ENCODE measurements around the gene PDE8B.

Gene PDE8B

GRCh38 chr5:77256406-77256805 is 45.9 kb downstream of the PDE8B start:
- Histone ChIP-seq H2BK5ac (ENCODE audit: low read length) (no peak overlapping the region), H3K4ac (ENCODE audit: low read length) (no peak overlapping the region), H3K27me3 (ENCODE audit: control insufficient read depth in 3 of 3, insufficient read depth in 3 of 3, low read depth in 1 of 3, low read length in 3 of 3) (peaks cover 0 to 9% (median 0%) of the 10 kb centered on the region in 3 experiments), H2BK12ac (ENCODE audit: low read length) (no peak overlapping the region), H2BK120ac (ENCODE audit: low read depth, low read length) (no peak overlapping the region), H3K14ac (ENCODE audit: low read length) (no peak overlapping the region), H3K9ac (ENCODE audit: low read depth, low read length, poor library complexity) (no peak overlapping the region), H3K23ac (ENCODE audit: low read depth, low read length, poor library complexity) (no peak overlapping the region), H2AFZ (ENCODE audit: low read length) (no peak overlapping the region), H4K91ac (ENCODE audit: low read depth, low read length, poor library complexity) (no peak overlapping the region), H3K18ac (ENCODE audit: low read length) (no peak overlapping the region), H3K4me3 (ENCODE audit: low read length in 2 of 2) (no peak overlapping the region), H3K4me2 (ENCODE audit: insufficient read depth, low read length, poor library complexity, severe bottlenecking) (no peak overlapping the region), H3K27ac (replicated peaks; ENCODE audit: low read length) (no peak overlapping the region), H2BK15ac (ENCODE audit: low read length) (no peak overlapping the region), H3K4me1 (ENCODE audit: control insufficient read depth in 2 of 2, insufficient read depth in 1 of 2, low read depth in 1 of 2, low read length in 2 of 2) (peaks cover 0 to 2% of the 10 kb centered on the region in 2 donors), H3K9me3 (replicated peaks in 1 of 2; ENCODE audit: control insufficient read depth in 2 of 2, insufficient read depth in 1 of 2, low read depth in 1 of 2, low read length in 2 of 2) (no peaks in the 10 kb centered on the region), H2AK5ac (ENCODE audit: low read depth, low read length) (no peak overlapping the region), H4K8ac (ENCODE audit: low read depth, low read length) (no peak overlapping the region), H3K79me1 (ENCODE audit: low read depth, low read length) (no peaks in the 10 kb centered on the region), H3K36me3 (replicated peaks in 1 of 2; ENCODE audit: control insufficient read depth in 2 of 2, insufficient read depth in 2 of 2, low read length in 2 of 2) (no peaks in the 10 kb centered on the region)
- DNase-seq (ENCODE audit: low spot score): no peak
- WGBS, 2 donors (ENCODE audit: extremely low coverage in 2 of 2, insufficient read length in 2 of 2, insufficient replicate concordance in 1 of 2): no CpG with 5 or more reads among the region's 1 CpG

DNA sequence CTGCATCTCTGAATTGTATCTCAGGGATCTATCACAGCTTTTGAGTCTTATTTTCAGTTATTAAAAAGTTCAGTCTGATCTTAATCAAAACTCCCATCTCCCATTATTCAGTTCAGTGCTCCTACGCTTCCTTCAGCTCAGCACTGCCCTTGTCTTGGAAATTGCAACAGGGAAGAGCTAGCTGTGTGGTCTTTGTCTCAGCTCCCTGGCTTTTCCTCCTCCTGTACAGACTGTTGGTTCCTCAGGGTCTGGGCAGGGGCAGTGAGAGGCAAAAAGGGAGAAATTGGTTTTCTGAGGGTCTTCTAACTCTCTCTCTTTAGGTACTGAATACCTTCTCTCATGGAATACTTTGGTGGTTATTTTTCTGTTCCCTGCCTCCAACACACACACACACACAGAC is 48.2 kb downstream of the PDE8B start:
- Histone ChIP-seq H2AK5ac (ENCODE audit: low read depth, low read length) (no peak overlapping the region), H3K4me1 (ENCODE audit: control insufficient read depth in 2 of 2, insufficient read depth in 1 of 2, low read depth in 1 of 2, low read length in 2 of 2) (peaks cover 0 to 2% of the 10 kb centered on the region in 2 donors), H3K18ac (ENCODE audit: low read length) (no peak overlapping the region), H3K9ac (ENCODE audit: low read depth, low read length, poor library complexity) (no peak overlapping the region), H2BK5ac (ENCODE audit: low read length) (no peak overlapping the region), H4K91ac (ENCODE audit: low read depth, low read length, poor library complexity) (no peak overlapping the region), H3K9me3 (replicated peaks in 1 of 2; ENCODE audit: control insufficient read depth in 2 of 2, insufficient read depth in 1 of 2, low read depth in 1 of 2, low read length in 2 of 2) (no peaks in the 10 kb centered on the region), H4K8ac (ENCODE audit: low read depth, low read length) (no peak overlapping the region), H3K4ac (ENCODE audit: low read length) (no peak overlapping the region), H3K4me2 (ENCODE audit: insufficient read depth, low read length, poor library complexity, severe bottlenecking) (no peak overlapping the region), H3K27me3 (ENCODE audit: control insufficient read depth in 3 of 3, insufficient read depth in 3 of 3, low read depth in 1 of 3, low read length in 3 of 3) (peaks cover 0 to 3% (median 0%) of the 10 kb centered on the region in 3 experiments), H2AFZ (ENCODE audit: low read length) (no peak overlapping the region), H2BK15ac (ENCODE audit: low read length) (no peak overlapping the region), H3K14ac (ENCODE audit: low read length) (no peak overlapping the region), H2BK120ac (ENCODE audit: low read depth, low read length) (no peak overlapping the region), H3K4me3 (ENCODE audit: low read length in 2 of 2) (no peak overlapping the region), H3K36me3 (replicated peaks in 1 of 2; ENCODE audit: control insufficient read depth in 2 of 2, insufficient read depth in 2 of 2, low read length in 2 of 2) (no peaks in the 10 kb centered on the region), H3K23ac (ENCODE audit: low read depth, low read length, poor library complexity) (no peak overlapping the region), H3K79me1 (ENCODE audit: low read depth, low read length) (no peaks in the 10 kb centered on the region), H3K27ac (replicated peaks; ENCODE audit: low read length) (no peak overlapping the region), H2BK12ac (ENCODE audit: low read length) (no peak overlapping the region)
- WGBS, 2 donors (ENCODE audit: extremely low coverage in 2 of 2, insufficient read length in 2 of 2, insufficient replicate concordance in 1 of 2): no CpG with 5 or more reads among the region's 1 CpG
- no peak for DNase-seq (ENCODE audit: low spot score)

- Histone ChIP-seq H3K4me1 (ENCODE audit: control insufficient read depth in 2 of 2, insufficient read depth in 1 of 2, low read depth in 1 of 2, low read length in 2 of 2) (peaks cover 0 to 2% of the 10 kb centered on the region in 2 donors), H3K79me1 (ENCODE audit: low read depth, low read length) (no peaks in the 10 kb centered on the region), H2BK12ac (ENCODE audit: low read length) (no peak overlapping the region), H2BK120ac (ENCODE audit: low read depth, low read length) (no peak overlapping the region), H3K4me2 (ENCODE audit: insufficient read depth, low read length, poor library complexity, severe bottlenecking) (no peak overlapping the region), H3K9me3 (replicated peaks in 1 of 2; ENCODE audit: control insufficient read depth in 2 of 2, insufficient read depth in 1 of 2, low read depth in 1 of 2, low read length in 2 of 2) (no peaks in the 10 kb centered on the region), H3K4me3 (ENCODE audit: low read length in 2 of 2) (no peak overlapping the region), H2BK15ac (ENCODE audit: low read length) (no peak overlapping the region), H3K36me3 (replicated peaks in 1 of 2; ENCODE audit: control insufficient read depth in 2 of 2, insufficient read depth in 2 of 2, low read length in 2 of 2) (no peaks in the 10 kb centered on the region), H2AK5ac (ENCODE audit: low read depth, low read length) (no peak overlapping the region), H3K14ac (ENCODE audit: low read length) (no peak overlapping the region), H3K9ac (ENCODE audit: low read depth, low read length, poor library complexity) (no peak overlapping the region), H2BK5ac (ENCODE audit: low read length) (no peak overlapping the region), H4K8ac (ENCODE audit: low read depth, low read length) (no peak overlapping the region), H3K27me3 (ENCODE audit: control insufficient read depth in 3 of 3, insufficient read depth in 3 of 3, low read depth in 1 of 3, low read length in 3 of 3) (peaks cover 0 to 3% (median 0%) of the 10 kb centered on the region in 3 experiments), H3K4ac (ENCODE audit: low read length) (no peak overlapping the region), H2AFZ (ENCODE audit: low read length) (no peak overlapping the region), H3K18ac (ENCODE audit: low read length) (no peak overlapping the region), H3K23ac (ENCODE audit: low read depth, low read length, poor library complexity) (no peak overlapping the region), H4K91ac (ENCODE audit: low read depth, low read length, poor library complexity) (no peak overlapping the region), H3K27ac (replicated peaks; ENCODE audit: low read length) (no peak overlapping the region)
- DNase-seq (ENCODE audit: low spot score): no peak
Measured at GRCh38 chr5:77259476-77259875, 49.0 kb downstream of the PDE8B start.

GRCh38 chr5:77262697-77263096 is 52.2 kb downstream of the PDE8B start:
- Histone ChIP-seq H4K8ac (ENCODE audit: low read depth, low read length) (no peak overlapping the region), H2AK5ac (ENCODE audit: low read depth, low read length) (no peak overlapping the region), H2BK12ac (ENCODE audit: low read length) (no peak overlapping the region), H3K9ac (ENCODE audit: low read depth, low read length, poor library complexity) (no peak overlapping the region), H3K4me2 (ENCODE audit: insufficient read depth, low read length, poor library complexity, severe bottlenecking) (no peak overlapping the region), H3K4ac (ENCODE audit: low read length) (no peak overlapping the region), H3K27ac (replicated peaks; ENCODE audit: low read length) (no peak overlapping the region), H3K9me3 (replicated peaks in 1 of 2; ENCODE audit: control insufficient read depth in 2 of 2, insufficient read depth in 1 of 2, low read depth in 1 of 2, low read length in 2 of 2) (no peaks in the 10 kb centered on the region), H3K14ac (ENCODE audit: low read length) (no peak overlapping the region), H4K91ac (ENCODE audit: low read depth, low read length, poor library complexity) (no peak overlapping the region), H3K4me1 (ENCODE audit: control insufficient read depth in 2 of 2, insufficient read depth in 1 of 2, low read depth in 1 of 2, low read length in 2 of 2) (peaks cover 0 to 2% of the 10 kb centered on the region in 2 donors), H2AFZ (ENCODE audit: low read length) (no peak overlapping the region), H3K4me3 (ENCODE audit: low read length in 2 of 2) (no peak overlapping the region), H3K18ac (ENCODE audit: low read length) (no peak overlapping the region), H2BK120ac (ENCODE audit: low read depth, low read length) (no peak overlapping the region), H2BK15ac (ENCODE audit: low read length) (no peak overlapping the region), H3K23ac (ENCODE audit: low read depth, low read length, poor library complexity) (no peak overlapping the region), H3K36me3 (replicated peaks in 1 of 2; ENCODE audit: control insufficient read depth in 2 of 2, insufficient read depth in 2 of 2, low read length in 2 of 2) (no peaks in the 10 kb centered on the region), H3K79me1 (ENCODE audit: low read depth, low read length) (no peaks in the 10 kb centered on the region), H2BK5ac (ENCODE audit: low read length) (no peak overlapping the region), H3K27me3 (ENCODE audit: control insufficient read depth in 3 of 3, insufficient read depth in 3 of 3, low read depth in 1 of 3, low read length in 3 of 3) (no peaks in the 10 kb centered on the region)
- no peak for DNase-seq (ENCODE audit: low spot score)
- no CpG with 5 or more reads among the region's 1 CpG for WGBS, 2 donors (ENCODE audit: extremely low coverage in 2 of 2, insufficient read length in 2 of 2, insufficient replicate concordance in 1 of 2)
